Measurements from ENCODE around the gene SNX32. TPM values are rescaled to one million over a fixed set of nuclear protein-coding genes. Genes with fewer than 3 reads are reported as not detected.

Gene SNX32
- total RNA-seq, 1 donor from 2014 or later = not detected

- peaks cover 4 to 13% of the 10 kb centered on the region in 2 donors for H3K4me1 ChIP-seq
- peak overlapping the region; percentile 37 to 50 for H3K4me3 ChIP-seq
- no peak for DNase-seq (ENCODE audit: low spot score in 2 of 2)
- no peak overlapping the region for H3K27ac ChIP-seq
- H3K36me3 ChIP-seq = no peaks in the 10 kb centered on the region
- TF ChIP-seq CTCF (IDR thresholded peaks at IDR 0.05) = no peak
- peaks cover 23% of the 10 kb centered on the region for H3K27me3 ChIP-seq
- no peaks in the 10 kb centered on the region for H3K9me3 ChIP-seq
- intact Hi-C loops (cut with DNase I) = no loop called here
Observed at GRCh38 chr11:65787649-65788622, 45.8 kb upstream of the SNX32 start.

DNA sequence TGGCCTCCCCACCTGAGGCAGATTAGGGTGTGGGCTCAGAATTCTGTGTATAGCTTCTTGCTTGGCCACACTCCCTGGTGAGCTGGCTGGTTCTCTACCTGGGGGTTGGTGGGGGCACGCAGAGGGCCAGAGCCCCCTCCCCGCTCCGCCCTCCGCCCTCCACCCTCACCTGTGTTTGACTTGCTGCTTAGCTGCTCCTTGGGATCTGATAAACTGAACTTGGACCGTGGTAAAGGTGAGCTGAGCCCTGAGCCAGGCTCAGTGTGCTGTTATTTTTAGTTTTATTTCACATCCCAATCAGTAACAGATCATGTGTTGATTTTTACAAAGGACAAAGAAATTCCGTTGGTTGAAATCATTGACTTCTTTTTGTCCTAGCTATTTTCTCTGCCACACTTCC lies 44.9 kb upstream of the SNX32 start:
- H3K36me3 ChIP-seq = no peaks in the 10 kb centered on the region
- no peak for TF ChIP-seq CTCF (IDR thresholded peaks at IDR 0.05)
- DNase-seq (ENCODE audit: low spot score in 2 of 2) = no peak
- no peak overlapping the region for H3K27ac ChIP-seq
- peaks cover 23% of the 10 kb centered on the region for H3K27me3 ChIP-seq
- H3K4me3 ChIP-seq = no peak overlapping the region
- no peaks in the 10 kb centered on the region for H3K9me3 ChIP-seq
- peaks cover 4 to 13% of the 10 kb centered on the region in 2 donors for H3K4me1 ChIP-seq
- intact Hi-C loops (cut with DNase I) = no loop called here

DNA sequence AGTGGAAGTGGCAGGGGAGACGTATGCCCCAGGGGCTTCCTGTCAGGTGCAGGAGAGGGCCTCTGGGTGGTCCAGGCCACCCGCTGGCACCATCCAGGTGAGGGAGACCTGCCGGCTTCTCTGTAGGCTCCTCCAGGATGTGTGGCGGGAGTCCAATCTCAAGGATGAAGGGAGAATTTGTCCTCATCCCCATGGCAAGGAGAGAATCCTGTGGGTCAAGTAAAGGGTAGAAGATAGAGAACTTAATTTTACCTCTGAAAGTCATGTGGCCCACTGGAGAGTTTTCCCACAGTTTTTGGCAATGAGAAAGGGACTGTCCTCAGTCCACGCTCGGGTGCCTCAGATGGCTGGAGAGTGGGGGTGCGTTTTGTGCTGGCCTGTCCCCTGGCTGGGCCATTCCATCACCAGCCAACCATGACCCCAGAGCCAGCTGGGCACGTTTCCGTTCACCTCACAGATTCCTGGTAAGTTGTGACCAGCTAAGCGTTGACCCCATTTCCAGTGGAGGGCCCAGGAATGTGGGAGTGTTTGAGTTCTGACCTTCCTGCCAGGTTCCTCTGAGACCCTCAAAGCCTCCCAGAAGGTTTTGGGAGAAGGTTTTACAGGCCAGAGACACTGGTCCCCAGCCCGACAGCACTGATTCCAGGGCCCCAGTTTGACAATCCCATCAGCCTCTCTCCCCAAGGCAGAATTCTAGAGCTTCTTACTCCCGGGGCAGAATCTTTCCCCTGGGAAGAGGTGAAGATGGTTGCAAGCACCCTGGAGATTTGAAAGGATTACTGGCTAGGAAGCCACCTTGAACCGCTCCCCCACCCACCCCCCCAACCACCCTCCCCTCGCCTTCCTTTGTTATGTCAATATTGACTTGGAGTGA lies 44.3 kb upstream of the SNX32 start:
- H3K27ac ChIP-seq = no peak overlapping the region
- H3K27me3 ChIP-seq = peaks cover 23% of the 10 kb centered on the region
- intact Hi-C loops (cut with DNase I) = no loop called here
- H3K9me3 ChIP-seq = no peaks in the 10 kb centered on the region
- no peak for TF ChIP-seq CTCF (IDR thresholded peaks at IDR 0.05)
- H3K4me3 ChIP-seq = no peak overlapping the region
- H3K36me3 ChIP-seq = no peaks in the 10 kb centered on the region
- peaks cover 4 to 13% of the 10 kb centered on the region in 2 donors for H3K4me1 ChIP-seq
- DNase-seq (ENCODE audit: low spot score in 2 of 2) = no peak

DNA sequence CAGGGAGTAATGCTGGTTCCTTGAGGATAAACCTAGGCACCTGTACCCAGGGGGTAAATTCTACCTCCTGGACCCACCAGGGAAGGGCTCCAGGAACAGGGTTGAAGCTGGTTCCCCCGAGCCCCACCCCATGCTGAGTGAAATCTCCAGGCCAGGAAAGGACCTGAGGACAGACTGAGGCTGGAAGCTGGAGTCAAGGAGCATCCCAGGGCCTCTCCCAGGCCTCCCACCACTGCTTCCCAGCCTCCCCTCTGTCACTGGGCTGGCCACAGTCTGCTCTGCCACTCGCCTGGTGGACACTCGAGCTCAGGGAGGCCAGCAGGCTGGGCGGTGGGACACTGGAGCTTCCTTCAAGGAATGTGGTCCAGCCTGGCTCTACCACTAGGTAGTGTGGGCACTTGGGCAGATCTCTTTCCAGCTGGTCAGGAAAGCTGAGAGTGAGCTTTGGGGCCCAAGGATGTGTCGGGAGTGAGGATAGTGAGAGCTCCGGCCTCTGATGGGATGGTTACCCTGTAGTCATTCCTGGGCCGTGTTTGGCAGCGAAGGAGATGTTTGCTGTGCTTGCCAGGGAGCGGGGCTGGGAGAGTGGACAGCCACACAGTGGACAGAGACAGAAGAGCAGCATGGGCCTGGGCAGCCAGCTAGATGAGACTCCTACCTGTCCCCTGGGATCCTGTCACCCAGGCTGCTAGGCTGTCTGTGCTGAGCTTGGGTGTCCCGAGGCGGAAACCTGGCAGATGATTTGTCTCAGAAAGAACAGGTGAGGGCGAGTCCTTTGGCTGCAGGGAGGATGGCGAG lies 43.5 kb upstream of the SNX32 start:
- no peak for TF ChIP-seq CTCF (IDR thresholded peaks at IDR 0.05)
- DNase-seq (ENCODE audit: low spot score in 2 of 2) = no peak
- no peaks in the 10 kb centered on the region for H3K9me3 ChIP-seq
- H3K27me3 ChIP-seq = peaks cover 23% of the 10 kb centered on the region
- no peaks in the 10 kb centered on the region for H3K36me3 ChIP-seq
- no peak overlapping the region for H3K27ac ChIP-seq
- no peak overlapping the region for H3K4me3 ChIP-seq
- H3K4me1 ChIP-seq = peaks cover 4 to 13% of the 10 kb centered on the region in 2 donors
- intact Hi-C loops (cut with DNase I) = no loop called here
